IPS DF 4.7 (cell line): ENCODE results near the gene SCNN1G.
"Not testable (repeated sequence)": the region's sequence is repeated elsewhere in the genome, so short reads cannot be mapped to it uniquely, and the experiment has no call there.

Experiments
- DNase-seq: peaks from one replicate; pipeline ENCODE4 v3.0.0-alpha.2; 2013; ENCODE audit warnings: low spot score; ENCODE audit errors: extremely low read depth

SCNN1G gene

DNA sequence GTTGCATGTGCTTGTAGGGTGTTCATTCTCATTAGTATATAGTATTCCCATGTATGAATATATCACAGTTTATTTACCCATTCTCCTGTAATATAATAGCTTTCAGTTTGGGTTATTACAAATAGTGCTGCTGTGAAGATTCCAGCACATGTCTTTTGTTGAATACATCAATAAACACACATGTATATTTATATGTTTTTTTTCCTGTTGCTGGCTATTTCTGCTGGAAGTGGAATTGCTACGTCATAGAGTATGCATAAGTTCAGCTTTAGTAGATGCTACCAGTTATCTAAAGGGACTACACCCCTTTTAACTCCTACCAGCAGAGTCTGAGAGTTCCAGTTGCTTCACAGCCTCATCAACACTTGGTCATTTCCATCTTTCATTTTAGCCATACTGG is 67.3 kb downstream of the SCNN1G start:
- DNase-seq: no peak

DNA sequence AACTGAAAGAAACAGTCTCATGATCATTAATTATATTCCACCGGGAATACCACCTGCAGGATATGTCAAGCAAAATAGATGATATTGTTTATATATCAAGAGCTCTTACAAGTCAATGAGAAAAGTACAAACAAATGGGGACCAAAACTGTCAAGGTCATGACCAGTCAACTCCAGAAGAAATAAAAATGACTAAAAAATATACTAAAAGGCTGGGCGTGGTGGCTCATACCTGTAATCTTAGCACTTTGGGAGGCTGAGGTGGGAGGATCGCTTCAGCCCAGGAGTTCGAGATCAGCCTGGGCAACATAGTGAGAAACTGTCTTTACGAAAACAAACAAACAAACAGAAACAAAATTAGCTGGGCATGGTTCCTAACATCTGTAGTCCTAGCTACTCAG is 69.8 kb downstream of the SCNN1G start:
- DNase-seq: no peak

DNA sequence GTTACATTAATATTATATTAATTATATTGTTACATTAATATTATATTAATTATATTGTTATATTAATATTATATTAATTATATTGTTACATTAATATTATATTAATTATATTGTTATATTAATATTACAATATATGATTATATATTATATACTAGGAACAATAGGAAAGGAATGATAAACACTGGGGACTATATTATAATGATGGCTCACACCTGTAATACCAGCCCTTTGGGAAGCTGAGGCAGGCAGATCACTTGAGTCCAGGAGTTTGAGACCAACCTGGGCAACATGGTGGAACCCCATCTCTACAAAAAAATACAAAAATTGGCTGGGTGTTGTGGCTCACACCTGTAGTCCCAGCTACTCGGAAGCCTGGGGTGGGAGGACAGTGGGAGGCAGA is 71.1 kb downstream of the SCNN1G start:
- DNase-seq: not testable (repeated sequence)

DNA sequence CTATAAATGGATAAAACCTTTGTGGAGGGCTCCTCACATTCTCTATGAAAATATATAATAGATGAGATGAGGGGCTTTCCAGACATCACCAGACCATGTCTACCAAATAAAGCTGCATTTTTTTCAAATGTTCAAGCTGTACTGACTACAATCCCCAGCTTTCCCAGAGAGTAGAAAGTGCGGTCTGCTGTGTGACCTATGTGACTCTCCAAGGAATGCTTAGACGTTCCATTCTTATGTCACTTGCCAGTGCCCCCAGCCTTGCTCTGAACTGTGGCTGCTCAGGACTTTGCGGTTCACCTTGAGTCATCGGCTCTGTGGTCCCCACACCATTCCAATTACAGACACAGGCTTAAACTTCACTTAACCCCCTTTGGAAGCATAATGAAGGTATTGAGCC is 71.8 kb downstream of the SCNN1G start:
- no peak for DNase-seq

DNA sequence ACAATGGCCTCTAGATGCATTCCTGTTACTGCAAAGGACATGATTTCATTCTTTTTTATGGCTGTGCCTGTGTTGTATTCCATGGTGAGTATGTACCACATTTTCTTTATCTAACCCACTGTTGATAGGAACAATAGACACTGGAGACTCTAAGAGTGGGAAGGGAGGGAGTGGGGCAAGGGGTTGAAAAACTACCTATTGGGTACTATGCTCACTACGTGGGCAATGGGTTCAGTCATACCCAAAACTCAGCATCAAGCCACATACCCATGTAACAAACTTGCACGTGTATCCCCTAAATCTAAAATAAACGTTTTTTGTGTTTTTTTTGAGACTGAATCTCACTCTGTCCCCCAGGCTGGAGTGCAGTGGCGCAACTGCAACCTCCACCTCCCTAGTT is 72.5 kb downstream of the SCNN1G start:
- DNase-seq: no peak

DNA sequence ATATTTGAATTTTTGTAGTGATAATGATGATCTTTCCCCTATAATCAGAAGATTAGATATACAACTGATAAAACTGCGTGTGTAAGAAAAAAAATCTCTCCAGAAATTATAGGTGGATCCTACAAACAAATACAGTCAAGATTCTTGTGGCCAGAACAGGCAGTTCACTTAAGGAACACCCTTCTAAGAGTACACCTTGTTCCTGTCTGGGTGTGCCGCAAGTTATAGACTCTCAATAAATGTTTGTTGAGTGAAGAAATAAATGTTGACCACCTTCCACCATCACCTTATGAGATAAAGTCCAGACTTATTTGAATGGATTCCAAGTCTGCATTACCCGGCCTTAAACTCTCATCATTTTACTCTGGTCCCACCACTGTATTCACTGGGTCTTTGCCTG is 73.9 kb downstream of the SCNN1G start:
- no peak for DNase-seq

DNA sequence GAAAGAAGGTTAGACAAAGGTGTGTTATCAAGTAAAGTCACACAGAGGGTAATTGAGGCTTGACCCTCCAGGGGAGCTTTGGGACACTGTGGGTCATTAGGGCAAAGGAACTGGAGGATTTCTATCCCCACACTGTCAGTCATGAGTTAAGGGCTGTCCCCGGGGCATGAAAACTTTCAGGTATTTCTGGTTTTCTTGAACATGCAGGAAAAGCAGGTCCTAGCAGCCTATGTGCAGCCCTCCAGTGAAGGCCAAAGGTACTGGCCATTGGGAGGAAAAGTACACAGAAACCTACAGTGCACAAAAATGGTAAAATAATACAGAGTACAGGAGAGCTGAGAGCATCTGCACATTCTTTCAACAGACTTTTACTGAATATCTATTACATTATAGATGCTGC is 75.1 kb downstream of the SCNN1G start:
- no peak for DNase-seq

DNA sequence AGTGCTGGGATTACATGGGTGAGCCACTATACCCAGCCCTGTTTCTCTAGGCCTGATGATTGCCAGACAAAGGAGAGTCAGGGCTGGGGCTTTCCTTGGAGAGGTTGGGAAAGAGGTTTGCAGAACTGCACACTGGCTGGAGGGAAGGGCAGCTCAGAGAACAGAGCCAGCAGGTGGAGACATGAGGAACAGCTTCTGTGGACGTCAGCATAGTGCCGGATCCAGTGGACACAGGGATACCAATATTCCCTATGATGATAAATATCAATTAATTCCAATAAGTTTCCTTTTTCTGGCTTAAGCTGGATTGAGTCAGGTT is 76.3 kb downstream of the SCNN1G start:
- no peak for DNase-seq
